K562 (cell line): Measurements from ENCODE around the gene PRR15. TPM values are rescaled to one million over a fixed set of nuclear protein-coding genes. Genes with fewer than 3 reads are reported as not detected.

ENCODE experiments used
- ATAC-seq: fragments of 200-7000 bp; cut with Tn5 transposase; 3 replicates; pipeline ENCODE4 v1.9.1; 2020; ENCODE audit warnings: moderate library complexity
- BruUV-seq: library from RNA; stranded (reverse); fragments of 400-500 nt; replicated peaks from 2 replicates; lab custom pipeline; 2021; lab: Mats Ljungman, UMichigan
- CTCF ChIA-PET: fragments of 300-600 bp; formaldehyde crosslinking; extraction: SDS; loops from one replicate; lab custom pipeline; 2021; ENCODE audit warnings: low intra/inter-chr PET ratio; lab: Yijun Ruan, JAX
- POLR2A ChIA-PET: fragments of 300-600, 350-650 bp; sonication (Branson Sonifier 250); formaldehyde crosslinking; extraction: SDS; loops from one replicate; lab custom pipeline; 2021; ENCODE audit warnings: antibody characterized with exemption, inconsistent platforms; lab: Yijun Ruan, JAX
- DNase-seq, 4 experiments: peaks; one replicate each; pipeline versions ENCODE4 v3.0.0 to v3.0.0-alpha.2; 2011 to 2018; ENCODE audit warnings: low spot score in 3 of 4, mixed read lengths in 3 of 4; ENCODE audit errors: extremely low read depth in 1 of 4
- FAIRE-seq: peaks from 2 replicates; lab custom pipeline; 2011; peaks lifted over from hg19 to GRCh38; lab: Jason Lieb, UNC
- H2AFZ ChIP-seq: 2 replicates; pipeline ENCODE4 v1.6.0; 2011; ENCODE audit warnings: low read depth, low read length, control low read depth, inconsistent platforms
- H3K27ac ChIP-seq: fragments of 200-600 bp; 3 replicates; pipeline ENCODE4 v1.8.0; 2011; ENCODE audit warnings: low read depth, mild to moderate bottlenecking, control low read depth, inconsistent platforms, low read length, moderate library complexity, mixed read lengths; ENCODE audit errors: extremely low read depth
- H3K27me3 ChIP-seq, 2 experiments: fragments of 300-600 bp in 1 of 2; 2 replicates in 1 of 2; 3 replicates in 1 of 2; pipeline versions ENCODE4 v1.6.0 to v1.8.0; 2011; ENCODE audit warnings: inconsistent platforms in 2 of 2, low read length in 2 of 2, mild to moderate bottlenecking in 1 of 2, mixed read lengths in 1 of 2, moderate library complexity in 1 of 2; ENCODE audit not compliant: control insufficient read depth in 2 of 2, insufficient read depth in 2 of 2
- H3K36me3 ChIP-seq: fragments of 300-600 bp; 3 replicates; pipeline ENCODE4 v1.8.0; 2011; ENCODE audit warnings: mild to moderate bottlenecking, low read length, inconsistent platforms; ENCODE audit not compliant: control insufficient read depth, insufficient read depth
- H3K4me1 ChIP-seq, 2 experiments: fragments of 200-600 bp in 1 of 2; replicated peaks in 1 of 2; 2 replicates in 1 of 2; 3 replicates in 1 of 2; pipeline versions ENCODE4 v1.5.1 to v1.8.0; 2011; ENCODE audit warnings: inconsistent platforms in 2 of 2, low read length in 2 of 2, mild to moderate bottlenecking in 1 of 2, mixed read lengths in 1 of 2, moderate library complexity in 1 of 2; ENCODE audit not compliant: control insufficient read depth in 2 of 2, insufficient read depth in 2 of 2
- H3K4me2 ChIP-seq: 2 replicates; pipeline ENCODE4 v1.6.1; 2011; ENCODE audit warnings: low read length, control low read depth, inconsistent platforms, mixed read lengths; ENCODE audit not compliant: insufficient read depth
- H3K4me3 ChIP-seq: fragments of 200-600 bp; sonication (generic), shearing (Covaris generic); 2 replicates; pipeline ENCODE4 v1.5.1; 2016; ENCODE audit warnings: control low read depth, inconsistent platforms
- H3K79me2 ChIP-seq: fragments of 200-600 bp; 3 replicates; pipeline ENCODE4 v1.8.0; 2011; ENCODE audit warnings: low read length, inconsistent platforms; ENCODE audit not compliant: control insufficient read depth, insufficient read depth
- H3K9ac ChIP-seq, 2 experiments: 2 replicates each; pipeline versions ENCODE4 v1.6.0 to v1.6.1; 2011; ENCODE audit warnings: low read depth in 2 of 2, low read length in 2 of 2, control low read depth in 1 of 2, inconsistent platforms in 1 of 2, mild to moderate bottlenecking in 1 of 2, mixed read lengths in 1 of 2; ENCODE audit not compliant: insufficient read depth in 1 of 2
- H3K9me1 ChIP-seq: one replicate; pipeline ENCODE4 v1.6.0; 2011; ENCODE audit warnings: inconsistent platforms, mild to moderate bottlenecking, low read length, moderate library complexity; ENCODE audit not compliant: control insufficient read depth, insufficient read depth
- H3K9me3 ChIP-seq: replicated peaks from 2 replicates; pipeline ENCODE4 v1.5.1; 2011; ENCODE audit warnings: low read depth, low read length, inconsistent platforms; ENCODE audit not compliant: control insufficient read depth, insufficient read depth
- H4K20me1 ChIP-seq: replicated peaks from 2 replicates; pipeline ENCODE4 v1.6.1; 2011; ENCODE audit warnings: low read length, inconsistent platforms, mixed read lengths; ENCODE audit not compliant: control insufficient read depth, insufficient read depth
- BRCA1 ChIP-seq, 2 experiments: fragments of 450-650 bp in 1 of 2; sonication (generic) in 1 of 2; formaldehyde crosslinking in 1 of 2; IDR thresholded peaks; 2 replicates each; pipeline versions ENCODE4 v1.5.0 to v1.6.1; 2017 to 2020; ENCODE audit warnings: mild to moderate bottlenecking in 1 of 2, missing genetic modification reagents in 1 of 2
- DDX20 ChIP-seq: fragments of 450-650 bp; IDR thresholded peaks from 2 replicates; pipeline ENCODE4 v1.6.1; 2016; ENCODE audit warnings: missing genetic modification characterization, low read depth, mild to moderate bottlenecking, missing compliant biosample characterization, moderate library complexity
- MECOM ChIP-seq: fragments of 250-450 bp; sonication (Bioruptor Pico); IDR thresholded peaks from 2 replicates; pipeline ENCODE4 v1.8.0; 2022; ENCODE audit warnings: inconsistent platforms
- TCF7 ChIP-seq: sonication (generic); IDR thresholded peaks from 2 replicates; pipeline ENCODE4 v1.6.1; 2016; ENCODE audit warnings: antibody characterized with exemption, borderline replicate concordance
- WGBS: fragments of 100-300 bp; shearing (Covaris generic); methylation state at CpG from one replicate; pipeline ENCODE4 v1.1.6; 2016; ENCODE audit warnings: low coverage, mixed read lengths; ENCODE audit not compliant: insufficient coverage; ENCODE audit errors: missing lambda C conversion rate; 5-methylcytosine and 5-hydroxymethylcytosine counted together
- in situ Hi-C: fragments of 300-500 bp; cut with MboI; formaldehyde crosslinking; loops from 4 replicates; pipeline ENCODE4 v1.15.0; 2018; ENCODE audit warnings: inconsistent platforms, mixed read lengths
- intact Hi-C: fragments of 100-400 bp; cut with micrococcal nuclease; formaldehyde crosslinking; loops from 2 replicates; pipeline ENCODE4 v1.14.2; 2022
- polyA plus RNA-seq, 8 experiments: library from polyadenylated mRNA; depleted of rRNA in 4 of 8; stranded (reverse) in 5 of 8; unstranded in 3 of 8; fragments of >200 nt; fragmentation: Nextera tagmentation in 2 of 8; fragmentation: Illumina TruSeq in 1 of 8; extraction: Ambion mirVana in 2 of 8; extraction: Trizol in 1 of 8; gene quantifications; 2 replicates each; pipeline versions ENCODE4 v1.2.1 to v1.2.3, GENCODE V29; 2011 to 2014; ENCODE audit warnings: inconsistent platforms in 1 of 8, missing spikeins in 1 of 8
- total RNA-seq, 7 experiments: library from RNA; depleted of rRNA in 6 of 7; stranded (reverse); fragments of >200 nt in 6 of 7; fragmentation: Illumina TruSeq in 2 of 7; extraction: Trizol in 2 of 7; gene quantifications; 2 replicates each; pipeline versions ENCODE4 v1.2.1 to v1.2.3, GENCODE V29; 2011 to 2021; ENCODE audit warnings: low replicate concordance in 1 of 7
- TF ChIP-seq, protein P1 (sequence below): IDR thresholded peaks from 2 replicates; pipeline ENCODE4 v1.6.1; 2016; ENCODE audit warnings: missing genetic modification characterization, missing compliant biosample characterization
- TF ChIP-seq, protein P2 (sequence below): fragments of 450-650 bp; IDR thresholded peaks from one replicate; pipeline ENCODE4 v1.6.1; 2018; ENCODE audit warnings: mild to moderate bottlenecking, moderate library complexity; ENCODE audit not compliant: partially characterized antibody
- TF ChIP-seq, protein P3 (sequence below): fragments of 250-450 bp; sonication (Bioruptor Pico); IDR thresholded peaks from 2 replicates; pipeline ENCODE4 v1.4.0; 2020; ENCODE audit warnings: mild to moderate bottlenecking, moderate library complexity

Gene PRR15
- total and polyA plus RNA-seq, 9 of the 15 experiments (the other 6 are each of a cell fraction or from before 2014, with no cell fraction given): not detected

DNA sequence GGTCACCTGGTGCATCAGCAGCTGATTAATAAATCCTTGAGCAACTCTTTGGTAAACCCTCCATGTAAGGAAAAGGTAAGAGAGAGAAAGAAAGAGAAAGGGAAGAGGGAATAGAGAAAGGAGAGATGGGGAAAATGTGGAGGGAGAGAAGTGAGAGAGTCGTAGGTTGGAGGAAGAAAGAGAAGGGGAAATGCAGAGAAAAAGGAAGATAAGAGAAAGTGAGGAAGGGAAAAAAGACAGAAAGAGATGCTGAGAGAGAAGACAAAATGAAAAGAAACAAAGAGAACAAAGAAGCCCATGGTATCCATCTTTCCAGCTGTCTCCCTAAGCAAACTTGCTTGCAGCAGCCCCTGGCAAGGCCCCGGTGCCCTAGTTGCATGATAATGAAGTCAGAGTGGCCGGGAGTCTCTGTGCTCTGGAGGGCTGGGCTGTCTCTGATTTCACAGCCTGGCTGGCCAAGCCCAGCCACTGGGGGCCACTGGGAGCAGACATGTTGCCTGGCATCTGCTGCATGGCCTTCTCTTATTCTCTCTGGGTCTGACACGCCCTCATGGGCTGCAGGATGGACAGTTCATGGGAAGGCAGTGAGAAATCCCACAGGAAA, 48.4 kb downstream of the PRR15 start:
- H3K9me3 ChIP-seq: no peaks in the 10 kb centered on the region
- no peak overlapping the region for H3K4me3 ChIP-seq
- no peak for TF ChIP-seq MECOM (CRISPR knock-in tag)
- TF ChIP-seq, protein P1, sequence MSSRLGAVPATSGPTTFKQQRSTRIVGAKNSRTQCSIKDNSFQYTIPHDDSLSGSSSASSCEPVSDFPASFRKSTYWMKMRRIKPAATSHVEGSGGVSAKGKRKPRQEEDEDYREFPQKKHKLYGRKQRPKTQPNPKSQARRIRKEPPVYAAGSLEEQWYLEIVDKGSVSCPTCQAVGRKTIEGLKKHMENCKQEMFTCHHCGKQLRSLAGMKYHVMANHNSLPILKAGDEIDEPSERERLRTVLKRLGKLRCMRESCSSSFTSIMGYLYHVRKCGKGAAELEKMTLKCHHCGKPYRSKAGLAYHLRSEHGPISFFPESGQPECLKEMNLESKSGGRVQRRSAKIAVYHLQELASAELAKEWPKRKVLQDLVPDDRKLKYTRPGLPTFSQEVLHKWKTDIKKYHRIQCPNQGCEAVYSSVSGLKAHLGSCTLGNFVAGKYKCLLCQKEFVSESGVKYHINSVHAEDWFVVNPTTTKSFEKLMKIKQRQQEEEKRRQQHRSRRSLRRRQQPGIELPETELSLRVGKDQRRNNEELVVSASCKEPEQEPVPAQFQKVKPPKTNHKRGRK (tag): 0 out of 2 replicates have a peak, but pooled peaks have one; percentile 37
- CTCF ChIA-PET: no interaction called here
- no peak overlapping the region for H3K27ac ChIP-seq
- H3K36me3 ChIP-seq: no peaks in the 10 kb centered on the region
- no peak overlapping the region for H3K4me2 ChIP-seq
- in situ Hi-C loops (no loop called here), intact Hi-C loops (no loop called here)
- POLR2A ChIA-PET: interaction anchor here (1.4 kb wide), 1 partner anchor 10 kb away, joined by 5 read pairs; no protein-coding TSS in a partner anchor
- no peaks in the 10 kb centered on the region for H3K79me2 ChIP-seq
- FAIRE-seq: no peak
- no peak for ATAC-seq
- H3K9me1 ChIP-seq: no peaks in the 10 kb centered on the region
- H4K20me1 ChIP-seq: no peaks in the 10 kb centered on the region; the same call in 1 of the 2 replicates
- 9% methylated on average over 4 of the region's 4 CpGs for WGBS
- 0 out of 5 replicates have a peak, but pooled peaks cover 0 to 3% of the 10 kb centered on the region in 2 experiments for H3K27me3 ChIP-seq
- no TSS peak for BruUV-seq
- no peak overlapping the region for H3K9ac ChIP-seq
- H3K4me1 ChIP-seq: peaks cover 14 to 27% of the 10 kb centered on the region in 2 experiments; a peak in 4 of 5 replicates
- no peak for DNase-seq
- no peak overlapping the region for H2AFZ ChIP-seq

DNA sequence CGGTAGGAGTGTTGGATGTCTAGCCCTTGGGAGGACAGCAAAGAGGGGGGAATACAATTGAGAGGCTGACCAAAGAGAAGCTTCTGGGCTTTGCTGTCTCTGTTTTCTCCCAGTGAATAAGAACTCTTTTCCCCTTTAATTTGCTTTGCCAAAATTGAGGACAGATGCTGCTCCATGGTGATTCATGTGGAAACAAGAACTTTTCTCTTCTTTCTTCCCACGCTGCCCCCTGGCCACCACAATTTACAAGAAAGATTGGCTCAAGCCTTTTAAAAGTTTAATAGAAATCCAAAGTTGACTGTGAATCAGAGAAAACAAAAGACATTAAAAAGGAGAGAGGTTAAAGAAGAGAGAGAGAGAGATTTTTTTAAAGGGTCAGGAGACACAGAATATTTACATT, 49.0 kb downstream of the PRR15 start:
- POLR2A ChIA-PET: interaction anchor here (1.4 kb wide), 1 partner anchor 10 kb away, joined by 5 read pairs; no protein-coding TSS in a partner anchor
- H3K4me3 ChIP-seq: no peak overlapping the region
- H3K79me2 ChIP-seq: no peaks in the 10 kb centered on the region
- no peaks in the 10 kb centered on the region for H3K9me3 ChIP-seq
- H3K4me2 ChIP-seq: no peak overlapping the region
- CTCF ChIA-PET: no interaction called here
- no peak overlapping the region for H3K27ac ChIP-seq
- H3K4me1 ChIP-seq: peaks cover 14 to 24% of the 10 kb centered on the region in 2 experiments; a peak in 4 of 5 replicates
- H3K9me1 ChIP-seq: no peaks in the 10 kb centered on the region
- BruUV-seq: no TSS peak
- WGBS: 10% methylated on average over 2 of the region's 2 CpGs
- DNase-seq (no peak), ATAC-seq (no peak), FAIRE-seq (no peak)
- H3K9ac ChIP-seq: no peak overlapping the region
- H3K36me3 ChIP-seq: no peaks in the 10 kb centered on the region
- intact Hi-C loops: no loop called here
- in situ Hi-C loops: no loop called here
- no peaks in the 10 kb centered on the region; the same call in 1 of the 2 replicates for H4K20me1 ChIP-seq
- peaks cover 0 to 3% of the 10 kb centered on the region in 2 experiments; a peak in 1 of 5 replicates for H3K27me3 ChIP-seq
- H2AFZ ChIP-seq: no peak overlapping the region; the same call in 1 of the 2 replicates
- TF ChIP-seq TCF7 (no peak), BRCA1 (IDR thresholded peaks at IDR 0.05) (no peak), BRCA1 (CRISPR knock-in tag; IDR thresholded peaks at IDR 0.05) (no peak), DDX20 (tag) (no peak)
- TF ChIP-seq, protein P2, sequence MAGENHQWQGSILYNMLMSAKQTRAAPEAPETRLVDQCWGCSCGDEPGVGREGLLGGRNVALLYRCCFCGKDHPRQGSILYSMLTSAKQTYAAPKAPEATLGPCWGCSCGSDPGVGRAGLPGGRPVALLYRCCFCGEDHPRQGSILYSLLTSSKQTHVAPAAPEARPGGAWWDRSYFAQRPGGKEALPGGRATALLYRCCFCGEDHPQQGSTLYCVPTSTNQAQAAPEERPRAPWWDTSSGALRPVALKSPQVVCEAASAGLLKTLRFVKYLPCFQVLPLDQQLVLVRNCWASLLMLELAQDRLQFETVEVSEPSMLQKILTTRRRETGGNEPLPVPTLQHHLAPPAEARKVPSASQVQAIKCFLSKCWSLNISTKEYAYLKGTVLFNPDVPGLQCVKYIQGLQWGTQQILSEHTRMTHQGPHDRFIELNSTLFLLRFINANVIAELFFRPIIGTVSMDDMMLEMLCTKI: no peak
- TF ChIP-seq, protein P3, sequence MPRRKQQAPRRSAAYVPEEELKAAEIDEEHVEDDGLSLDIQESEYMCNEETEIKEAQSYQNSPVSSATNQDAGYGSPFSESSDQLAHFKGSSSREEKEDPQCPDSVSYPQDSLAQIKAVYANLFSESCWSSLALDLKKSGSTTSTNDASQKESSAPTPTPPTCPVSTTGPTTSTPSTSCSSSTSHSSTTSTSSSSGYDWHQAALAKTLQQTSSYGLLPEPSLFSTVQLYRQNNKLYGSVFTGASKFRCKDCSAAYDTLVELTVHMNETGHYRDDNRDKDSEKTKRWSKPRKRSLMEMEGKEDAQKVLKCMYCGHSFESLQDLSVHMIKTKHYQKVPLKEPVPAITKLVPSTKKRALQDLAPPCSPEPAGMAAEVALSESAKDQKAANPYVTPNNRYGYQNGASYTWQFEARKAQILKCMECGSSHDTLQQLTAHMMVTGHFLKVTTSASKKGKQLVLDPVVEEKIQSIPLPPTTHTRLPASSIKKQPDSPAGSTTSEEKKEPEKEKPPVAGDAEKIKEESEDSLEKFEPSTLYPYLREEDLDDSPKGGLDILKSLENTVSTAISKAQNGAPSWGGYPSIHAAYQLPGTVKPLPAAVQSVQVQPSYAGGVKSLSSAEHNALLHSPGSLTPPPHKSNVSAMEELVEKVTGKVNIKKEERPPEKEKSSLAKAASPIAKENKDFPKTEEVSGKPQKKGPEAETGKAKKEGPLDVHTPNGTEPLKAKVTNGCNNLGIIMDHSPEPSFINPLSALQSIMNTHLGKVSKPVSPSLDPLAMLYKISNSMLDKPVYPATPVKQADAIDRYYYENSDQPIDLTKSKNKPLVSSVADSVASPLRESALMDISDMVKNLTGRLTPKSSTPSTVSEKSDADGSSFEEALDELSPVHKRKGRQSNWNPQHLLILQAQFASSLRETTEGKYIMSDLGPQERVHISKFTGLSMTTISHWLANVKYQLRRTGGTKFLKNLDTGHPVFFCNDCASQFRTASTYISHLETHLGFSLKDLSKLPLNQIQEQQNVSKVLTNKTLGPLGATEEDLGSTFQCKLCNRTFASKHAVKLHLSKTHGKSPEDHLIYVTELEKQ (CRISPR knock-in tag): no peak
